Left hindlimb (tissue), 1 donor: ENCODE data around the gene MAPT.
A peak's percentile ranks its signal among the peaks of the same experiment; 100 is the strongest.

Experiments used
- DNase-seq: peaks from one replicate; pipeline ENCODE4 v3.0.0-alpha.2; 2018

MAPT gene

DNA sequence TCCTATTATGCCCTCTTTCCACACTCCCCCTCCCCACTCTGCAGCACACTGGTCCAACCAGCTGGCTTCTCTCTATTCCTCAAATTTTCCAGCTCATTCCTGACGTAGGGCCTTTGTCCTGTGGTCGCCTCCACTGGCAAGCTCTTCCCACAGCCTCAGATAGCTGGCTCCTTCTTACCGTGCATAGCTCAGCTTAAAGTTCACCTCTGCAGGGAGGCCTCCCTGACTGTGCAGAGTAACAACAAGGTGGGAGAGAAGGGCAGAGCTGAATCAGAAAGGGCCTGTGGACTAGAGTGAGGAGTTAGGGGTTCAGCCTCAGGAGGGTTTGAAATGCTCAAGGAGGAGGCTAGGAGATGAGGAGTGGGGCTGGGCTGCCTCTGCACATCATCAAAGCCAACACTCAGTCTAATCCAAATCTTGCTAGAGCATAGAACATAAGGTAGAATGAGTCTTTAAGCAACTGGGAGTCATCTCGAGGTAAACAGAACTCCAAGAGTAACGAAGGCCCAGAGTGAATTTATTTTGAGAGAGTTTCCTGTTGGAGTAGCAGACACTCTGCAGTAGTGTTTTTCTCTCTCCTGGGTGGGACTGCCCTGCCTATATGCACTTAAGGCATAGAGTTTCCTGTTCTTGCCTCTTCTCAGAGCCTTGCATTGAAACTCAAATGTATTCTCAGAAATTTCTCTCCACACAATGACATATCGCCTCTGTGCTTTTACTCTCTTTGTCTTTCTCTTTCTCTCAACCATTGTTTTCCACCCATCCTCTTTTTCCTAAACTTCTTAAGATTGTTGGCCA, 30.3 kb upstream of the MAPT start:
- DNase-seq: no peak

- no peak for DNase-seq
Measured at GRCh38 chr17:45867171-45867570, 27.2 kb upstream of the MAPT start.

- DNase-seq: no peak
Measured at GRCh38 chr17:45867702-45868101, 26.7 kb upstream of the MAPT start.

- no peak for DNase-seq
Measured at GRCh38 chr17:45868276-45868675, 26.1 kb upstream of the MAPT start.

GRCh38 chr17:45869676-45870341, 24.5 kb upstream of the MAPT start:
- no peak for DNase-seq

DNA sequence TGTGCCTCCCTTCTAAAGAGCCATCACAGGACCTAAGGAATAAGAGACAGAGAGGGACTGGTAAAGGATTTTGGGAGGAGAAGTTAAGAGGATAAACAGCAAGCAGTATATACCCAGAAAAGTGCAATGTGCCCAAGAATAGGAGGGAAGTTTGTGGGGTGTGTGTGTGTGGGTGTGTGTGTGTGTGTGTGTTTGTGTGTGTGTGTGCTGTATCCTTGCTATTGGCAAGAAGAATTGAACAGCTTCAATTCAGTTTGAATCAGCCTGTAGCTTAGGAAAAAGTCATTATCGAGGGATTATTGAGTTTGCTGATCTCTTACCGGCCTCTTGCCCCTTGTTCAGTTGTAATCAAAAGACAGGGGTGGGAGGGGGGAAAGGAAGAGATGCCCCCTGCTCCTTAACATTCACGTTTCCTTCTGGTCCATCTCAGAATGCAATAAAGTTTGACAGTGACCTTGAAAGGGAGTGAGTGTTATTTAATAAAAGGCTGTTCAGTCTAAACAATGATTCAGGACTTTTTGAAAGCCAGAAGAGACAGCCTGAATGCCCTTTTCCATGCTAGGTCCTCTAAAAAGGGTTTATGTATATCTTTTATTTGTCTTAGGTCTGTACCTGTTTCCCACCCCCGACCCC, 23.9 kb upstream of the MAPT start:
- DNase-seq: no peak

- DNase-seq: no peak
Measured at GRCh38 chr17:45871718-45872117, 22.6 kb upstream of the MAPT start.

DNA sequence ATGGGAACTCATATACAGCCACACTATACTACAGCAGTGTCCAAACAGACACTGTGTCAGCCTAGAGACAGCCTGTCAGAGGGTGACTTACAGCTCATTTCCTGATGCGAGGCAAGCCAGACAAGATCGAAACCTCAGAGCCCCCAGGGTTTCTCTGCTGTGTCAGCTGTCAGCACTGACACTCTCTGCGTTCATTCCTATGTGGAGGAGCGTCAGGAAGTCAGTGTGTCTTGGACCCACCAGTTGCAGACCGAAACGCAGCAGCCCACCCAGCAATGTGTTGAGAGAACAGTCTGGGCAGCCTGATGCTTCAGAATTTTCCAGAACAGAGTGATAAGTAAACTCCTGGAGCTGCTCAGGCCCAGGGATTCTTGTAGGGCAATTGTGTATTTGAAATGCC, 20.6 kb upstream of the MAPT start:
- no peak for DNase-seq

DNA sequence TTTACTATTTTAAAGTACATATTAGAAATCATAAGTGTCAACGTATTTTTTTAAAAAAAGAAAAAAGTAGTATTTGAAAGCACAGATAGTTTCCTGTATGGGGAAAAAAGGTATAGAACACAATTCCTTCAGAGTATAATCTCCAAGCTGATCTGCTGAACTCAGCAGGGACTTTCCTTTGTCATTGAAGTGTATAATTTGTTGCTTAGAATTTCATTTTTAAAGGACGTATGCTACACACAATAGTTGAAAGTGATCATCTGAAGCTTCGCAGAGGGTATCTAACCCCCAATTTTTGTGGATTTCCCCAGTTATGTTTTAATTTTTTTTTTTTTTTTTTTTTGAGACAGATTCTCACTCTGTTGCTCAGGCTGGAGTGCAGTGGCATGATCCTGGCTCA, 20.2 kb upstream of the MAPT start:
- DNase-seq: no peak

- DNase-seq: no peak
Measured at GRCh38 chr17:45876539-45876938, 17.8 kb upstream of the MAPT start.

DNA sequence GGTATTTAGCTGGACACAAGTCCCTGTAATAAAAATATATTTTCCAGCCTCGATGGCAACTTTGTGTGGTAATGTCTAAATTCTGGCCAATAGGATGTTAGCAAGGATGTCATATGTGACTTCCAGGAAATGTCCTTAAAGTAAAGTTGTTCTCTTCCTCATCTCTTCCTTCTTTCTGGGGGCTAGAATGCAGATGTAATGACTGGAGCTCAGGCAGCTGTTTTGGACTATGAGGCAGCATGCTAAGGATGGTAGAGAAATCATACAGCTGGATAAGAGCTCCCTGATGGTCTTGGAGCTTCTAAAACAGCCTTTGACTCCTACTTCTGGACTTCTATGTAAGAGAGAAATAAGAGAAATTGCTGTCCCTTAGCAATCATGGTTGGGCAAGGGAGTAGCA, 16.9 kb upstream of the MAPT start:
- no peak for DNase-seq

GRCh38 chr17:45883063-45883462, 11.3 kb upstream of the MAPT start:
- DNase-seq: no peak

DNA sequence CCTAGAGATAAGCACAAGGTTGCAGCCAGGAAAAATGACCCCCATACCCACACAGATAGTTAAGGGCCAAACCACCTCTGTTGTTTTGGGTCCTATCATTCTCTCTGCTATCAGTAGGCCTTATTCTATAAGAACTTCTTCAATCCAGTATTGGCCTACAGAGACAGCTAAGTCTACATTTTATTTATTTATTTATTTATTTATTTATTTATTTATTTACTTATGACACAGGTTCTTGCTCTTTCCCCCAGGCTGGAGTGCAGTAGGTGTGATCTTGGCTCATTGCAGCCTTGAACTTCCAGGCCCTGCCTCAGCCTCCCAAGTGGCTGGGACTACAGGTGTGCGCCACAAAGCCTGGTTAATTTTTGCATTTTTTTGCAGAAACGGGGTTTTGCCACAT, 7.5 kb upstream of the MAPT start:
- DNase-seq: no peak

DNA sequence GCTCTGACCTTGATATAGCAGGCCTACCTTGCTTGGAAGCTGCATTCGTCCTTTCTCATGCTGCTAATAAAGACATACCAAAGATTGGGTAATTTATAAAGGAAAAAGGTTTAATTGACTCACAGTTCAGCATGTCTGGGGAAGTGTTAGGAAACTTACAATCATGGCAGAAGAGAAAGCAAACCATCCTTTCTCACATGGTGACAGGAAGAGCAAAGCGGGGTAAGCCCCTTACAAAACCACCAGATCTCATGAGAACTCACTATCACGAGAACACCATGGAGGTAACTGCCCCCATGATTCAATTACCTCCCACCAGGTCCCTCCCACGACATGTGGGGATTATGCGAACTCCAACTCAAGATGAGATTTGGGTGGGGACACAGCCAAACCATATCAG, 6.0 kb upstream of the MAPT start:
- no peak for DNase-seq

- no peak for DNase-seq
Measured at GRCh38 chr17:45889579-45889978, 4.8 kb upstream of the MAPT start.

DNA sequence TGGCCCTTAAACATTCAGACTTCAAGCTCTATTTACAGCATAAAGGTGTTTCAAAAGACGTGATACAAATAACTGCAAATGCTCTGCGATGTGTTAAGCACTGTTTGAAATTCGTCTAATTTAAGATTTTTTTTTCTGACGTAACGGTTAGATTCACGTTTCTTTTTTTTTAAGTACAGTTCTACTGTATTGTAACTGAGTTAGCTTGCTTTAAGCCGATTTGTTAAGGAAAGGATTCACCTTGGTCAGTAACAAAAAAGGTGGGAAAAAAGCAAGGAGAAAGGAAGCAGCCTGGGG, 681 bp upstream of the MAPT start:
- DNase-seq: no peak

DNA sequence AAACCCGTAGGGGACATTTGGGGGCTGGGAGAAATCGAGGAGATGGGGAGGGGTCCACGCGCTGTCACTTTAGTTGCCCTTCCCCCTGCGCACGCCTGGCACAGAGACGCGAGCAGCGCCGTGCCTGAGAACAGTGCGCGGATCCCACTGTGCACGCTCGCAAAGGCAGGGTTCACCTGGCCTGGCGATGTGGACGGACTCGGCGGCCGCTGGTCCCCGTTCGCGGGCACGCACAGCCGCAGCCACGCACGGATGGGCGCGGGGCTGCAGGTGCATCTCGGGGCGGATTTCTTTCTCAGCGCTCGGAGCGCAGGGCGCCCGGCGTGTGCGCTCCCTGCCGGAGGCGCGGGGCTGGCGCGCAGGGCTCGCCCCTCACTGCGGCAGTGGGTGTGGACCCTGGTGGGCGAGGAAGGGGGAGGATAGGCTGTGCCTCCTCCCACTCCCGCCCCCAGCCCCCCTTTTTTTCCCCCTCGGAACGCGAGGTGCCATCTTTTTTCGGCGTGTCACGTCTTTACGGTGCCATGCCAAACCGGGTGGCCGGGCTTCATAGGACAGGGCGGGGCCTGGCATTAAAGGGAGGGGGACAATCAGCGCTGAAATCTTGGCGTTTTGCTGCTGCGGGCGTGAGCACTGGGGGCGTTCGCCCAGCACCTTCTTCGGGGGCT, 1.1 kb downstream of the MAPT start:
- peak; percentile 51 for DNase-seq

DNA sequence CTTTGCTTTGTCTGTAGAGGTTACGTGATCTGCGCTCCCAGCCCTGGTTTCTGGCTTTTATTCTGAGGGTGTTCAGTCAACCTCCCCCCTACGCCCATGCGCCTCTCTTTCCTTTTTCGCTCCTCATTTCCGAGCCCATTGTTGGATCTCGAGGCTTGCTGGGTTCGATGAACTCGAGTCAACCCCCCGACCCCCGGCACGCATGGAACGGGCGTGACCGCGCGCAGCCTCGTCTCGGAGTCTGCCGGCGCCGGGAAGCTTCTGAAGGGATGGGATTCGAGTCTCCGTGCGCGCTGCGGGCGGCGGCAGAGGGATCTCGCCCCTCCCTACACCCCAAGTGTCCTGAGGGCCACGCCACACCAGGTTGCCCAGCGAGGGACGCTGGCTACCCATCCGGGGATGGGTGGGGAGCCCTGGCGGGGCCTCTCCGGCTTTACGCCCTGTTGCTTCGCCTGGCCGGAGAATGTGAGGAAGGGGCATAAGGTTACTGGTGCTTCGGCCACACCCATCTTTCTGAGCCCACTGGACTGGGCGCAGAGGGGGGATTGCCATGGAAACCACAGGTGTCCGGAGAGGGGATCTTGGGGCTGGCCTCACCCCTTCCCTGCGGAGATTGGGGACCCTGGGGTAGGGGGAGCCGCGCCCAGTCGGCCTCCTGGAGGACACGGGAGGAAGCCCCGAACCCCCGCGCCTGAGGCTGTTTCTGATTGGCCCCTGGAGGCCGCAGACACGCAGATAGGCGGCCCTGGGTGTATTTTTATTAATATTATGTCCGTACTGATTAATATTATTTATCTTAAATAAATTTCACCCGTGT, 1.8 kb downstream of the MAPT start:
- DNase-seq: no peak

- DNase-seq: no peak
Measured at GRCh38 chr17:45896803-45897693, 2.7 kb downstream of the MAPT start.

DNA sequence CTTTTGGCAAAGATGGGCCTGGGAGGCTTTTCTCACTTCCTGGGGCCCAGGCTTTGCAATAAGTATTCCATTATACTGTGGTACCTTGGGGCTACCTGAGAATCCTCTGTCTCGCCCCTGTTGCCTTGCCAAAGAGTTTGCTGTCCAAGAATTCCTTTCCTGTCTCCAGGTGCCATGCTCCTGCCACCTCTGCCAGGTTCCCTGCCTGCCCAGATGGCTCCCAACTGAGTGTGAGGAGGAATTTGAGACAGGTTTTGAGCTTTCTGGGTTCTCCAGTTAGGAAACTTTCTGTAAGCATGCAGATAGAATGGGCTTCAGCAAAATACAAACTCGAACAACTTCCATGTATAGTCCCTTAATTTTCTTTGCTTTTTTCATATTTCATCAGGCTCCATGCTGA, 5.8 kb downstream of the MAPT start:
- no peak for DNase-seq

DNA sequence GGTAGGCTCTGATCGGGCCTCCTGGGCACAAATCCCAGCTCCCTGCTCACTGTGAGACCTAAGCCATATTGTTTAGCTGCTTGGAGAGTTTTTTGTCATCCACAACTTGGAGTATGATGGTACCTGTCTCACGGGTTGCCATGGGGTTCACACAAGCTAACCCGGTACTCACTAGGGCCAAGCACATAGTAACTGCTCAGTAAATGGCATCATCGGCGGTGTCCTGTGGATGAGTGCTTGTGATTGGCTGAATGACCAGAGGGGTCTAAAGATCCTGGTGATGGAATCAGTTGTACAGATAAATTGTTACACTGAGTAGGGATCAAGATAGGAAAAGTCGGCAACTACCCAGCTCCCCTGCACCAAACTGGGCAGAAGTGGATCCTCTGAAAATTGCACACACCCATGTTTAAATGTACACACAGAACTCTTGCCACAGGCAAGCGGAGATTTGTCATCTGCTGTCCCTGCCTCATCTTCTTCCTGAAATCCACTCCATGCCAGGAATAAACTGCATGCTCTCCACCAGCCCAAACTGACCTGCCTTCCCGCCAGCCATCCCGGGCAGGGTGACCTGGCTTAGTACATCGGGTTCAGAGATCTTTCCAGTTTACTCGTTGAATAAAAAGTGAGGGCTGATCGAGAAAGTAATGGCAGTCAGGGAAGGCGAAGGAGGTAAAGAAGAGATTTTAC, 6.5 kb downstream of the MAPT start:
- DNase-seq: no peak
